Testis (tissue), 3 donors: Measurements from ENCODE around the gene ISOC2. TPM values are rescaled to one million over a fixed set of nuclear protein-coding genes. Genes with fewer than 3 reads are reported as not detected.
A peak's percentile ranks its signal among the peaks of the same experiment; 100 is the strongest.

Experiments used
- DNase-seq: peaks from one replicate; pipeline ENCODE4 v3.0.0-alpha.2; 2019
- H3K27ac ChIP-seq, 2 donors: fragments of 200-600 bp; sonication (generic); one replicate each; pipeline ENCODE4 v1.5.1; 2019
- H3K27me3 ChIP-seq: fragments of 200-600 bp; sonication (generic); one replicate; pipeline ENCODE4 v1.5.1; 2019
- H3K36me3 ChIP-seq: fragments of 200-600 bp; sonication (generic); one replicate; pipeline ENCODE4 v1.5.1; 2017; ENCODE audit warnings: low read depth; ENCODE audit errors: missing control alignments
- H3K4me1 ChIP-seq: fragments of 200-600 bp; sonication (generic); one replicate; pipeline ENCODE4 v1.5.1; 2019
- H3K4me3 ChIP-seq, 2 donors: fragments of 200-600 bp; sonication (generic); one replicate each; pipeline ENCODE4 v1.5.1; 2017 to 2019
- H3K9me3 ChIP-seq: fragments of 200-600 bp; sonication (generic); one replicate; pipeline ENCODE4 v1.5.1; 2017
- CTCF ChIP-seq, 3 experiments: fragments of 450-650 bp in 2 of 3; fragments of 200-600 bp in 1 of 3; sonication (generic) in 1 of 3; IDR thresholded peaks; one replicate each; pipeline ENCODE4 v1.5.1; 2016 to 2019; ENCODE audit warnings: antibody characterized with exemption in 3 of 3, mild to moderate bottlenecking in 2 of 3, moderate library complexity in 1 of 3
- POLR2A ChIP-seq: fragments of 450-650 bp; IDR thresholded peaks from one replicate; pipeline ENCODE4 v1.6.1; 2017; ENCODE audit warnings: antibody characterized with exemption, mild to moderate bottlenecking, moderate library complexity
- WGBS, 2 donors: methylation state at CpG; one replicate each; pipeline ENCODE4 v1.1.5; 2018; 5-methylcytosine and 5-hydroxymethylcytosine counted together
- intact Hi-C: fragments of 100-400 bp; cut with DNase I; formaldehyde crosslinking; loops from one replicate; pipeline ENCODE4 v1.15.1; 2023; ENCODE audit warnings: low total_unique reads
- polyA plus RNA-seq: library from polyadenylated mRNA; stranded (reverse); fragments of 350-450 nt; fragmentation: Illumina TruSeq; extraction: RNeasy Lipid Tissue Mini Kit (QIAGEN cat#74804); gene quantifications from one replicate; pipeline ENCODE4 v1.2.3, GENCODE V29; 2014; ENCODE audit warnings: low read depth, low replicate concordance; ENCODE audit not compliant: insufficient read depth
- total RNA-seq, 2 donors: library from RNA; depleted of rRNA; stranded (reverse); fragments of >200 nt; gene quantifications; one replicate each; pipeline ENCODE4 v1.2.3, GENCODE V29; 2016

The ISOC2 gene
- total and polyA plus RNA-seq, 3 donors from 2014 or later = 79.1 to 107 (median 98.5) TPM

DNA sequence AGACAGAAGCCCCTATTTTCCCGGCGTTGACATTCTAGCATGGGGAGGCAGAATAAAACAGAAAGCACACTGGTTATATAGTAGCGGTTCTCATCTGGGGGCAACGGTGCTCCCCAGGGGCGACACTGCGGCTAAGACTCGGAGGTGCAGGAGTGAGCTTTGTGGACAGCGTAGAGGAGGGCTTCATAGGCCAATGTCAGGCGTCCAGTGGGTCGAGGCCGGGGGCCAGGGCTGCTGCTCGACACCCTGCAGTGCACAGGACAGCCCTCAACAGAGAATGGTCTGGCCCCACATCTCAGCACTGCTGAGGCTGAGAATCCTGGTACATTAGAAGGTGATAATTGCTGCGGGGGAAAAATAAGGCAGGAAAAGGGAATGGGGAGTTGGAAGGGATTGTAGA, 16.5 kb upstream of the ISOC2 start:
- DNase-seq = no peak
- intact Hi-C loops = no loop called here
- Histone ChIP-seq H3K9me3 (no peaks in the 10 kb centered on the region), H3K27ac (peak overlapping the region in 1 of 2 donors; percentile 98), H3K4me1 (peaks cover 33% of the 10 kb centered on the region), H3K27me3 (no peaks in the 10 kb centered on the region), H3K4me3 (peak overlapping the region in 1 of 2 donors; percentile 71), H3K36me3 (no peaks in the 10 kb centered on the region)
- TF ChIP-seq POLR2A (no peak), CTCF (IDR thresholded peaks at IDR 0.05) (no peak)
- WGBS, 2 donors = 65 to 68% methylated on average over 13 of the region's 13 CpGs

- Histone ChIP-seq H3K27me3 (no peaks in the 10 kb centered on the region), H3K4me3 (peak within 1 kb of the TSS; percentile 56 to 71), H3K36me3 (no peaks in the 10 kb centered on the region), H3K4me1 (peaks cover 33% of the 10 kb centered on the region), H3K9me3 (no peaks in the 10 kb centered on the region), H3K27ac (peak within 1 kb of the TSS; percentile 94 to 98)
- intact Hi-C loops = no loop called here
- TF ChIP-seq CTCF (IDR thresholded peaks at IDR 0.05) = no peak
- TF ChIP-seq POLR2A = peak; percentile 27
- WGBS, 2 donors = 1 to 2% methylated on average over 6 to 61 of the region's 61 CpGs
- DNase-seq = peak; percentile 99
These were observed 14.8 kb upstream of the ISOC2 start, which contains the start of gene ZNF628 for GRCh38 chr19:55476100-55476775. Gene ZNF628, plus strand, starts transcription at chr19:55476617. Its CDS starts 3,294 bp downstream, at chr19:55479911.

DNA sequence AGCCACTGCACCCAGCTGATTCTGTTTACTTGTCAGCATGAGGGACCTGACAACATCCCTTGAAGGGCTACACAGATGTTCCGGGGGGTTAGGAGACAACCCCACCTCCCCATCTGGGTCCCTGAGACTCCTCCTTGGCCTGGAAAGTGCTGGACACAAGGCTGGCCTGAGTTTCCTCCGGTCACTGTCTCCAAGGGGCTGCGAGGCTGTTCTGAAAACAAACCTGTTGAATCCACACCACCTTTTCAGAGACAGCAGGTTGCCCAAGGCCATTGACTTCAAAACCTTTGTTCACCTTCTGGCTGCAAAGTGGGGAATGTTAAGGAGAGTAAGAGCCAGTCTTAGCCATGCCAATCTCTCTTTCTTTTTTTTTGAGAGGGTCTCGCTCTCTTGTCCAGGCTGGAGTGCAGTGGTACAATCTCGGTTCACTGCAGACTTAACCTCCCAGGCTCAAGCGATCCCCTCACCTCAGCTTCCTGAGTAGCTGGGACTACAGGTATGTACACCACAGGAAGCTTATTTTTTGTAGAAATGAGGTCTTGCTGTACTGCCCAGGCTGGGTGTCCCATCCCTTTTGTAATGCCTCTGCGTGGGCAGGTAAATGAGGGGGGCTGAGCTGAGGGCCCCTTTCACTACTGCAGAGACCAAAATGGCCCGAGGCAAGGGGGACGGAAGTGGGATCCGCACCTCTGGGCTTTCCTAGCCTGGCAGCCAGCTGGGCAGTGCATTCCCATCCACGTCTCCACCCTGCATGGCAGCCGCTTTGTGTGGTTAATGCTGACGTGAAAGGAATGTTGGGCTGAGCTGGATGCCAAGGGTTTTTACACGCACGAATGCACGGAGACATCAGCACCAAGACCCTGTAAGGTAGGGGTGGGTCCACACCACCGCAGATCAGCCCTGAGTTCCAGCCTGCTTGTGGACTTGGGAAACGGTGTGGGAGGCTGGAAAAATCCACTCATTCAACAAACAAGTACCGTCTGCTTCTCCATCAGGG, 13.1 kb upstream of the ISOC2 start:
- no peak overlapping the region for H3K4me3 ChIP-seq
- H3K36me3 ChIP-seq = no peaks in the 10 kb centered on the region
- no peak overlapping the region for H3K27ac ChIP-seq
- intact Hi-C loops = no loop called here
- no peaks in the 10 kb centered on the region for H3K27me3 ChIP-seq
- DNase-seq = no peak
- no peaks in the 10 kb centered on the region for H3K9me3 ChIP-seq
- TF ChIP-seq POLR2A (no peak), CTCF (IDR thresholded peaks at IDR 0.05) (no peak)
- peaks cover 21% of the 10 kb centered on the region for H3K4me1 ChIP-seq
- WGBS, 2 donors = 80 to 87% methylated on average over 16 to 19 of the region's 19 CpGs

DNA sequence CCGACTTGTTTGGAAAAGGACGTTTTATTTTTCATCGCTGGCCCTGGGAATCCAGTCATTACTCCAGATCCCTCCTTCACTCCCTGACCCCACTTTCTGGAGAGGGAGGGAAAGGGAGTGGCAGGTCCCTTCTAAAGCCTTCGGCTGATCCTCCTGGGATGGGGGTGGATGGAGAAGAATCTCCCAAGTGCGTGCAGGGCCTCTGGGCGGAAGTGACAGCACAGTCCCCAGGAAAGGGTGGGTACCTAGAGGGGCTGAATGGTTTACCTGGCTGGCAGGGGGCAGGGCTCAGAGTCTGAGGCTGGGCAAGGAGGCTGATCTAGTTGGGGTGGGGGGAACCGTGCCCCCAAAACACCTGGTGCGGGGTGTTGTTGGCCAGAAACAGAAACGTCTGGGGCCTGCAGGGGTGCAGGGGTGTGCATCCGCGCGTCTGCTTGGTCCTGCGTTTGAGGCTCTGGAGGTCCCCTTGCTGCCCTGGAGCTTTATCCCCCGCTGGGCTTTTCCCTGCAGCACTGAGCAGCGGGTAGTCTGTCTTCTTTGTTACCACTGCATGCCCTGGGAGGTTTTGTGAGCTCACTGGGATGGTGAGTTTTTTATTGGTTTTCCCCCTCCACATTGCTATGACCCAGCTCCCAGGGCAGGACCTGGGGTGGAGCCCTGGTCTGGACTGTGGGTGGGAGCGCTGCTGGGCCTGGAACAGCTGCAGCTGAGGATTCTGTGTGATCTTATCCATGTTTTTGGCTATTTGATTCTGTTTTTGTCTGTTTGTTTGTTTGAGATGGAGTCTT, 12.0 kb upstream of the ISOC2 start:
- no peak overlapping the region for H3K4me3 ChIP-seq
- intact Hi-C loops = no loop called here
- H3K27ac ChIP-seq = no peak overlapping the region
- WGBS, 2 donors = 75 to 76% methylated on average over 16 of the region's 16 CpGs
- H3K4me1 ChIP-seq = peaks cover 13% of the 10 kb centered on the region
- no peak for TF ChIP-seq POLR2A
- TF ChIP-seq CTCF (IDR thresholded peaks at IDR 0.05) = no peak
- no peaks in the 10 kb centered on the region for H3K27me3 ChIP-seq
- H3K36me3 ChIP-seq = no peaks in the 10 kb centered on the region
- DNase-seq = no peak
- no peaks in the 10 kb centered on the region for H3K9me3 ChIP-seq
